Measurements from ENCODE around the gene HNRNPU.

GRCh38 chr1:244865820-244866219 lies 1.5 kb upstream of the HNRNPU start:
- no peak for TF ChIP-seq CTCF (IDR thresholded peaks at IDR 0.05; ENCODE audit: low read length)
- TF ChIP-seq EZH2 (IDR thresholded peaks at IDR 0.05; ENCODE audit: borderline replicate concordance, low read length), result no peak

All from OCI-LY1 (cell line).